ENCODE data around the gene C2CD5.

The C2CD5 gene

DNA sequence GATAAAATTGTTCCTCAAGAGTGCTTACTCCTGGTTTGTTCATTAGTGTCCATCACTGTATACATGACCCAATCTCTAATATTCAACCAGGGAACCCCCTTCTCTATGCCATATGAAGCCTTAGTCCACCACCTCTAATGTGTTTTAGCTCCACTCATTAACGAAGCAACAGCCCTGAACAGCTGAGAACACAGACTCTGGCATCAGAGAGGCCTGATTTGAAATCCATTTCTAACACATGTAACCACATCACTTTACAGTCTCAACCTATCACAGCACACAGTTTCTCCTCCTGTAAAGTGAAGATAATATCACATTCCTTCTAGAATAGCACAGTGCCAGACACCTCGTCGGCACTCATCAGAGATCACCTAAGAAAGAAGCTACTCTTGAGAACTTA, 64.3 kb downstream of the C2CD5 start:
- no peak overlapping the region for H3K27ac ChIP-seq (ENCODE audit: low read length)
- H3K27me3 ChIP-seq (ENCODE audit: insufficient read depth, low read length, poor library complexity) = no peaks in the 10 kb centered on the region
- no peaks in the 10 kb centered on the region for H3K79me2 ChIP-seq (ENCODE audit: insufficient read depth, low read length)
- no peak overlapping the region for H3K4me2 ChIP-seq (ENCODE audit: insufficient read depth, low read length)
- H3K9me3 ChIP-seq (ENCODE audit: insufficient read depth, low read length, severe bottlenecking) = no peaks in the 10 kb centered on the region
- H2AFZ ChIP-seq (ENCODE audit: low read depth, low read length) = no peak overlapping the region
- H4K20me1 ChIP-seq (ENCODE audit: insufficient read depth, low read length) = no peaks in the 10 kb centered on the region
- H3K4me3 ChIP-seq (ENCODE audit: low read depth in 1 of 2, low read length in 2 of 2) = no peak overlapping the region
- no peak overlapping the region for H3K9ac ChIP-seq (ENCODE audit: low read depth, low read length)
- DNase-seq = no peak
- H3K4me1 ChIP-seq (ENCODE audit: insufficient read depth, low read length) = no peaks in the 10 kb centered on the region
- ATAC-seq (ENCODE audit: insufficient read depth, low read depth) = no peak
- peaks cover 72% of the 10 kb centered on the region for H3K36me3 ChIP-seq (ENCODE audit: insufficient read depth, low read length)
- TF ChIP-seq CTCF (IDR thresholded peaks at IDR 0.05; ENCODE audit: borderline replicate concordance, extremely low read depth, low read length, poor library complexity, severe bottlenecking) = no peak
- no peak for TF ChIP-seq EZH2 (IDR thresholded peaks at IDR 0.05; ENCODE audit: borderline replicate concordance, low read depth, low read length, severe bottlenecking)

- no peaks in the 10 kb centered on the region for H3K9me3 ChIP-seq (ENCODE audit: insufficient read depth, low read length, severe bottlenecking)
- H2AFZ ChIP-seq (ENCODE audit: low read depth, low read length) = no peak overlapping the region
- H3K4me2 ChIP-seq (ENCODE audit: insufficient read depth, low read length) = no peak overlapping the region
- no peak overlapping the region for H3K27ac ChIP-seq (ENCODE audit: low read length)
- no peak overlapping the region for H3K4me3 ChIP-seq (ENCODE audit: low read depth in 1 of 2, low read length in 2 of 2)
- no peaks in the 10 kb centered on the region; the same call in 1 of the 2 replicates for H4K20me1 ChIP-seq (ENCODE audit: insufficient read depth, low read length)
- TF ChIP-seq EZH2 (IDR thresholded peaks at IDR 0.05; ENCODE audit: borderline replicate concordance, low read depth, low read length, severe bottlenecking) = no peak
- TF ChIP-seq CTCF (IDR thresholded peaks at IDR 0.05; ENCODE audit: borderline replicate concordance, extremely low read depth, low read length, poor library complexity, severe bottlenecking) = no peak
- H3K36me3 ChIP-seq (ENCODE audit: insufficient read depth, low read length) = peaks cover 64% of the 10 kb centered on the region
- no peaks in the 10 kb centered on the region for H3K27me3 ChIP-seq (ENCODE audit: insufficient read depth, low read length, poor library complexity)
- no peaks in the 10 kb centered on the region for H3K4me1 ChIP-seq (ENCODE audit: insufficient read depth, low read length)
- H3K79me2 ChIP-seq (ENCODE audit: insufficient read depth, low read length) = no peaks in the 10 kb centered on the region
- no peak overlapping the region for H3K9ac ChIP-seq (ENCODE audit: low read depth, low read length)
- DNase-seq = no peak
- ATAC-seq (ENCODE audit: insufficient read depth, low read depth) = no peak
These were observed 66.5 kb downstream of the C2CD5 start for GRCh38 chr12:22477894-22478287.

- Histone ChIP-seq H3K4me3 (ENCODE audit: low read depth in 1 of 2, low read length in 2 of 2) (no peak overlapping the region), H3K27ac (ENCODE audit: low read length) (no peak overlapping the region), H4K20me1 (ENCODE audit: insufficient read depth, low read length) (no peaks in the 10 kb centered on the region; the same call in 1 of the 2 replicates), H3K79me2 (ENCODE audit: insufficient read depth, low read length) (no peaks in the 10 kb centered on the region), H3K4me1 (ENCODE audit: insufficient read depth, low read length) (no peaks in the 10 kb centered on the region), H3K27me3 (ENCODE audit: insufficient read depth, low read length, poor library complexity) (no peaks in the 10 kb centered on the region), H3K9me3 (ENCODE audit: insufficient read depth, low read length, severe bottlenecking) (no peaks in the 10 kb centered on the region), H3K4me2 (ENCODE audit: insufficient read depth, low read length) (no peak overlapping the region), H2AFZ (ENCODE audit: low read depth, low read length) (no peak overlapping the region), H3K36me3 (ENCODE audit: insufficient read depth, low read length) (peaks cover 64% of the 10 kb centered on the region), H3K9ac (ENCODE audit: low read depth, low read length) (no peak overlapping the region)
- no peak for TF ChIP-seq EZH2 (IDR thresholded peaks at IDR 0.05; ENCODE audit: borderline replicate concordance, low read depth, low read length, severe bottlenecking)
- TF ChIP-seq CTCF (IDR thresholded peaks at IDR 0.05; ENCODE audit: borderline replicate concordance, extremely low read depth, low read length, poor library complexity, severe bottlenecking) = no peak
- ATAC-seq (ENCODE audit: insufficient read depth, low read depth) (no peak), DNase-seq (no peak)
These were observed 67.0 kb downstream of the C2CD5 start for GRCh38 chr12:22477166-22477893.

All from DND-41 (cell line).